G401 (cell line): Measurements from ENCODE around the gene SMG6. TPM values are rescaled to one million over a fixed set of nuclear protein-coding genes. Genes with fewer than 3 reads are reported as not detected.
"Not testable (repeated sequence)": the region's sequence is repeated elsewhere in the genome, so short reads cannot be mapped to it uniquely, and the experiment has no call there.

Experiments
- DNase-seq: peaks from one replicate; pipeline ENCODE4 v3.0.0-alpha.2; 2015; ENCODE audit warnings: low spot score
- in situ Hi-C: cut with HindIII; loops from 2 replicates; pipeline ENCODE4 v1.10.0; 2016; ENCODE audit warnings: low sequenced_read_pairs, mixed read lengths
- total RNA-seq: library from RNA; depleted of rRNA; stranded (reverse); fragments of >200 nt; shearing (Covaris generic); gene quantifications from 2 replicates; pipeline ENCODE4 v1.2.3, GENCODE V29; 2014; rRNA removed

The SMG6 gene
- 13.3 and 17.6 TPM in 2 replicates for total RNA-seq

DNA sequence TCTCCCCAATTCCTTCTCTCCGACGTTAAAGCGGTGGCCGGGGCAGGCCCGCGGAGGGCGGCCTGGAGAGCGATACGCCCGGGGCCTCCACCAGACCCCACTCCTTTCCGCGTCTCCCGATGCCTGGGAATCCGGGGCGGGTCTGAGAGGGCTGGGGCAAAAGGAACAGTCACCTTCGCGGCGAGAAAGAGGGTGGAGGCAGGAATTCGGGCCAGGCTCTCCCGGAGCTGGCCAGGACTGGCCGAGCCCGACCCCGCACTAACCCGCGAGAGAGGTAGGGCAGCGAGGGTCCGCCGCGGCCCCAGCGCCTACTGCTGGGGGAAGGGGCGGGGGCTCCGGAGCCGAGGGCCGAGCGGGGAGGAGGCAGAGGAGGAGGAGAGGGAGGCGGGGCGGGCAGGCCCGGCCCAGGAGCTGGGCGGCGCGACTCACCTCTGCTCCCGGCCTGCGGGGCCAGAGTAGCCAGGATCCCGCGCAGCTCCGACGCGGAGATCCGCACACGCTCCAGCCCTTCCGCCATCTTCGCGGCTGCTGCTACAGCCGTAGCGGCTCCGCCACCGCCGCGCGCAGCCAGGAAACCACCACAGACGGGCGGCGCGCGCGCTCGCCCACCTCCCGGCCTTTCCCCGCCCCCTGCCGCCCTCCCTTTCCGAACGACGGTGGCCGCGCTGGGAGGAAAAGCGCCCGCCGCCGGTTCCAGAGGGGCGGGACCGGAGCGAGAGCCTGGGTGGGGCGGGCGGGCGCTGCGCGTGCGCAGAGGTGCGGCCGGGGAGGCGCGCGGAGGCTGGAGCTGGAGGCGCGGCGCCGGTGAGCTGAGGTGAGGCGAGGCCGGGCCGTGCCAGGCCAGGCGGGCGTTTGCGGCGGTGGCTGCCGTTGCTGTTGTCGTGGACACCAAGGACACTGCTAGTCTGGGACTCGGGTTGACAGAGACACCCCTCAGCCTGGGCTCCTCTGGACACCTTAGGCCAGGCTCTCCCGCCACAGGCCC, at the start of gene SMG6, which contains the start of gene SRR:
Gene SMG6, minus strand, starts transcription at position 582 of the 985 bp plus-strand sequence. Its CDS starts 65 bp downstream, at position 517.
Gene SRR, plus strand, starts transcription at position 747 of the 985 bp plus-strand sequence. CDS start 11,611 bp downstream, outside the sequence.
- DNase-seq: peak; percentile 86
- in situ Hi-C loops: no loop called here

DNA sequence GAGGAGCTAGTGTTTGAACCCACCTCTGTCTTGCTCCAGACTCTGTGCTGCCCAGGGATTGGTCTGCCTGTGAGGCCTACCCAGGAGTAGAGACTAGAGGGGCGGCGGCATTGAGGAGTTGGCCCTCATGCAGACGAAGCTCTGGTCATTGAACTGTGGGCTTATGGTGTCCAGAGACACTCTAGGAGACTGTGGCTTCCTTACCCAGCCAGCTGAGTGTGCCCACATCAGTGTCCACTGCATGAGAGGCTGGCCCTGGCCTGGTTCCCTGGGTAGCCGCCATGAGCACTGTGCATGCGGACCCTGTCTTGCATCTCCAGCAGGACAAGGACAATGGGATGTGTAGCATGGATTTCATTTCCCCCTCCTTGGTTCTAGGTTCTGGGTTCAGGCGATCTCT, 47.7 kb upstream of the SMG6 start:
- no peak for DNase-seq
- in situ Hi-C loops: no loop called here

DNA sequence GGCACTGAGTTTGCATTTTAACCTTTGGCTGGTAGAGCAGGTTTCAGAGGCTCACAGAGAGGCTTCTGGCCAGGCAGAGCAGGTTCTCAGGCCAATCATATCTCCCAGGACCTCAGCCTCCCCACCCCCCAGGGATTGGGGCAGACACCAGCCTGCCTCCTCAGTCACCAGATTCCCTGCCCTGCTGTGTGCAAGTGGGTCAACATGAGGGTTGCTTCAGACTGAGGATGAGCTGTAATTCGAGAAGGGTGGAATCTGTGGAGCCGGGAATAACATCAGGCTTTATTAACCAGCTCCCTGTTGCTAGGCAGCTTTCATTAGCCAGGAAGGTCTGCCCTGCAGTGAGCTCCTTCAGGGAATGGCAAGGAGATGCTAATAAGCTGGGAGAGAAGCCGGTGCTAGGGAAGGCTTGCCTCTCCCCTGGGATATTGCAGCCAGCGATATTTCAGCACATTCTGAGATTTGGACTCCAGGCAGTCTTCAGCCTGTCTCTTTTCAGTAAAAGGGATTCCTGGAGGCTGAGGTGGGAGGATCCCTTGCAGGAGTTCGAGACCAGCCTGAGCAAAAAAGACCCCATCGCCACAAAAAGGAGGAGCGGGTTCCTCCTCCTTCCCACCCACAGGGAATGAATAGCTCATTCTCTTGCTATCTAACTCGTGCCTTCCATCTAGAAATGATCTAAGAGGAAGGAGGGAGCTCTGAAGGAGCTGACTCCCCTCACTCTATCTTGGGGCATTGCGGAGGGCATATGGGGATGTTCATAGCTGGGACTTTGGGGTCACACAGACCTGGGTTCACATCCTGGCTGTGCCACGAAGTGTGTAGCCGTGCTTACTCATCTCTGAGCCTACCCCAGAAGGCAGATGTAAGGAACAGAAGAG, 44.5 kb upstream of the SMG6 start:
- DNase-seq: peak; percentile 53
- in situ Hi-C loops: no loop called here

DNA sequence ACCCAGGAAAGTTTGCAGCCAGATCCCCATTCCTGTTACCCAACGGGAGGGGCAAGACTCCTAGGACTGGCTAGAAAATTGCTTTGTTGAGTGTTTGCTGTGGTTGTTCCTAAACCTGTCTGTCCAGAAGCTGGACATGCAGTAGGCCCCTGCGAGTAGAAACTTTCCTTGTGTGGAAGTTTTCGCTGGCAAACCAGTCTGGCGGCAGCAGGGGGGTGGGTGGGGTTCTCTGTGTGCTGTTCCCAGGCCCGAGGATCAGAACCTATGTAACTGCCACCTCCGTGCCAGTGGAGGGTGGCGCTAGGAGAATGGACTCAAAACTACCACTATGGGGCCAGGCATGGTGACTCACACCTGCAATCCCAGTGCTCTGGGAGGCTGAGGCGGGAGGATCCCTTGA, 42.9 kb upstream of the SMG6 start:
- no peak for DNase-seq
- in situ Hi-C loops: no loop called here

DNA sequence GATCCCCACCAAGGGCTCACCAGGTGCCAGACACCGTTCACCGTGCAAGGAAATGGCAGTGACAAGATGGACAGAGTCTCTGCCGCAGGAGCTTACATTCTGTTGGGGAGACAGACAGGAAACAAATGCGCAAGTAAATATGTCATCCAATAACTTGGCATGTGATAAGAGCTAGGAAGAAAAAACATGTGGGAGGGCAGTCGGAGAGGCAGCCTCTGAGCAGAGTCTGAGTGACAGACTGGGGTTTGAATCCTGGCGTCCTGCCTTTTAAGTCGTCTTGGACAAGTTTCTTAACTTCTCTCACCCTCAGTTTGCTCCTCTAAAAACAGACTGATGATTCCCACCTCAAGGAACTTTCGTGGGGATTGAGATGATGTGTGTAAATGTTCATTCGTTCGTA, 40.9 kb upstream of the SMG6 start:
- in situ Hi-C loops: no loop called here
- no peak for DNase-seq

DNA sequence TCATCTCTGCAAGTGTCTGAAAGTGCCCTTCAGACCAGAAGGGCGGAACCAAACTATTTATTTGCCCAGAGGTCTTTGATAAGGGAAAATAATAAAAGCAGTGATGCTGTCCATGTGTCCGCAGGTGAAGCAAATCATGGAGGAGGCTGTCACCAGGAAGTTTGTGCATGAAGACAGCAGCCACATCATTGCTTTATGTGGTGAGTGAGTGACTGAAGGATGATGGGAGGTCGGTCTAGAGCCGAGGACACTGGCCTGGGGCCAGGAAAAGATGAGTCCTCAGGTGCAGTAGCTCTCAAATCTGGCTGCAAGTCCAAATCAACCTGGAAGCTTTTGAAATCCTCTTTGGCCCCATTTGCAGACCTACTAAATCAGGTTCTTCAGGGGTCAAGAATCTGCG, 39.8 kb upstream of the SMG6 start:
- DNase-seq: no peak
- in situ Hi-C loops: no loop called here

DNA sequence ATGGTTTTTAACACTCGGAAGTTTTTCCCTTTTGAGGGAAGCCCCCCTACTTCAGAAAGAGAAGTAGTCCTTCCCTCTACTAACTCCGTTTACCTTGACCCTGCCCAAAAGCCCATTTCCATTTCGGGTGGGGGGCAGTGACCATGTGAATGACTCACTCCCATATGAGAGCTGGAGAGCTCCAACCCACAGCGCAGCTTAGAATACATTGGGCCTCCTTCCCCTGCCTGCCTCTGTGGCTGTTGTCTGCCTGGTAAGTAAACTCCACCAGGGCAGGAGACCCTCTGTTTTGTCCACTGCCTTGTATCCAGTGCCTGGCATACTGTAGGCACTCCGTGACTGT, 34.7 kb upstream of the SMG6 start:
- in situ Hi-C loops: no loop called here
- DNase-seq: peak; percentile 36

DNA sequence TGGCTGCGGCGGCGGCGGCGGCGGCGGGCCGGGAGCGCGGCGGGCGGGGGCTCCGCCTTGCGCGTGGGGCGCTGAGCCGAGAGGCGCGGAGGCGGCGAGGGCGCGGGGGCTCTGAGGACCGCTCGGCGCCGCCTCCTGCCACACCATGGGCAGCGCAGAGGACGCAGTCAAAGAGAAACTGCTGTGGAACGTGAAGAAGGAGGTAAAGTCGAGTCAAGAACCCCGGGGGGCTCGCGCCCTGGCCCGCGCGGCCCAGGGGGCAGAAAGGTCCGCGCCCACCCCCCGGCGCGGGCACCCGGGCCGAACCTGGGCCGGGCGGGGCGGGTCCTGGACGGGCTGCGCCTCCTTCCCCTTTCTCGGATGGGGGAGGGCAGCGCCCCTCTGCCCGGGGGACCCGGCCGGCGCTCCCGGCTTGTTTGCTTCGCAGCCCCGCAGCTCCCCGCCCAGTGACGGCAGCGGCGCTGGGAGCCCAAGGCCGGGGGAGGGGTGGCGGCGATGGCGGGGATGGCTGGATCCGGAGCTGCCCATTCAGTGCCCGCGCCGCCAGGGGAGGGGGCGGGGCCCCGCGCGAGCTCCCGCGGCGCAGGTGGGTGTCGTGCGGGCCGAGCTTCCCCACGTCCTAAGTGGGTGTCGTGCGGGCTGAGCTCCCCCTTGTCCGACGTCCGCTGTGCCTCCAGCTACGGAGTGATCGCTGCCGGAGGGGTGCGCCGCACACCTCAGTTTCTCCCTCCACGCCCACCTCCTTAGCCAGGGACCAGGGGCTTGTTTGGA, 34.1 kb upstream of the SMG6 start:
- in situ Hi-C loops: no loop called here
- DNase-seq: peak; percentile 51

DNA sequence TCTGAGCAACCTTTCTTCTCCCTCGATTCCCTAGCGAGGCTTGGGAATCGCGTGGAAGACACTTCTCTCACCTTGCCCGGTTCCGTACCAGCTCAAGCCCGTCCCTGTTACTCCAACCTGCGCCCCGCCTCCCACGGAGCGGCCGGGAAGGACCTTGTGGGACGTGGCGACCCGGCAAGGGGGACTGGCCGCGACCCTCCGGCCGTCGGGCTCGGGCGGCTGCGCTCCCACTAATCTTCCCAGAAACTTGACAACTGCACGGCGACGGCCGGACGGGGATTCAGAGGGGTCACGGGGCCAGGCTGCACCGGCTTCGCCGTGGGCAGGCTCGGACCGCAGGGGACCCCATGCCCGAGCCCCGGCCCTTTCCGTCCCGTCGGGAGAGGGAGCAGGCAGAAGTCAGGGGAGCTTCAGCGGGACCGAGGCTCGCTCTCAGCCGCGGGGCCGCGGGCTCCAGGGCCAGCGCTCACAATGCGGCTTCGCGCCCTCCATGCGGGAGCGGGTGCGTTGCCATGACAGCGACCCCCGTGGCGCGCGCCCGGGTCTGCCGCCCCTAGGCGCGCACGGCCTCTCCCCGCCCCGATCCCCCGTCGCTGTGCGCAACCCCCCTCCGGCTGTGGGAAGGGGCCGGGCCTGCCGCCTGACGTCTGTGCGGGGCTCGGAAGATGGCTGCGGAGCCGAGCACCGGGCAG, 33.4 kb upstream of the SMG6 start, which contains the start of gene SGSM2:
Gene SGSM2, plus strand, starts transcription at position 650 of the 692 bp plus-strand sequence. CDS start 188 bp downstream, outside the sequence.
- peak; percentile 40 for DNase-seq
- in situ Hi-C loops: no loop called here

DNA sequence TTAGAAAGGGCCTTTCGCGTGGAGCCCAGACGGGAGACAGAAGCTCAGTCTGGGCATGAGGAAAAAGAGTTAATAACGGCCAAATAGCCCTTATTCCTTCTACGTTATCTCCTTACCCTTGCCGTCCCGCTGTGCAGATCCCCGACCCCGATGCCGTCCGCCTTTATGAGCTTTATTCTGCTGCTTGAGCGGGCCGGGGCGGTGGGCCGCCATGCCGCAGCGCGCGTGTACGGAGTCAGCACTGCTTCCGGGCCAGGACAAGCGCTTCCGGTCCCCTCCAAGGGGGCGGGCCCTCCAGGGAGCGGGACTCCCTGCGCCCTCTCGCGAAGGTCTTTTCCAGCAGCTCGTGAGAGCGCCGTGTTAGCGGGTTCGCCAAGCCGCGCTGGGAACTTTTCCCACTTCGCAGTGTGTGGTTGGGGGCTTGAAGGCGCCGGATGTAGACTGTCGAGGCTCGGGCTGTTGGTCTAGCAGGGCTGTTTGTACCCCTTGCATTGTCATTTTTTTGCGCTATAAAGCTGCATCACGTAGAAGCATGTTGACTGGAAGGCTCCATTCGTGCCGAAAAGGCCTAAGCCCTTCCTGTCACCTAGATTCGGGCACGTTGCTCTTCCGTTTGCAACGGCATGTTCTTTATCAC, 32.7 kb upstream of the SMG6 start, which contains the start of gene TSR1:
Gene TSR1, minus strand, starts transcription at position 243 of the 637 bp plus-strand sequence. Its CDS starts 30 bp downstream, at position 213.
- DNase-seq: peak; percentile 93
- in situ Hi-C loops: no loop called here

DNA sequence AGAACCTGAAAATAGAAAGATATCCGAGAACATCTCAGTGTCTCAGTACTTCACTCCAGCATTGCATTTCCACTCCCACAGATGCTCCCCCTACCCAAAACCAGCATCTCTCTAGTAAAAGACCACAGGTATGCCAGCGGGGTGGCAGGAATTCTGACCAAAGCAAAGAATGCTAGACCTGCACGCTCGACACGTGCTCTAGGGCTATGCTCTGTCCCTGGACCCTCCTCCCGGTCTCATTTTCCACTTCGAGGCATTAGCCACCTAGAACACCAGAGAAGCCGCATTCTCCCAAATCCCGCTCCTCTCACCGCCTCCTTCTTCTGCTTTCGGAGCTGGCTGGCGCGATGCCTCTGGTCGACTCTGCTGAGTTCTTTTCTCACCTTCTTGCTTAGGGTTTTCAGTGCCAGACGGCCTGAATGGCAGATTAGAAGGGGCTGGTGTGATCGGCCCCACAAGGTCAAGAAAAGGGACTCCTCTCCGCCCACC, 32.2 kb upstream of the SMG6 start:
- in situ Hi-C loops: no loop called here
- no peak for DNase-seq

DNA sequence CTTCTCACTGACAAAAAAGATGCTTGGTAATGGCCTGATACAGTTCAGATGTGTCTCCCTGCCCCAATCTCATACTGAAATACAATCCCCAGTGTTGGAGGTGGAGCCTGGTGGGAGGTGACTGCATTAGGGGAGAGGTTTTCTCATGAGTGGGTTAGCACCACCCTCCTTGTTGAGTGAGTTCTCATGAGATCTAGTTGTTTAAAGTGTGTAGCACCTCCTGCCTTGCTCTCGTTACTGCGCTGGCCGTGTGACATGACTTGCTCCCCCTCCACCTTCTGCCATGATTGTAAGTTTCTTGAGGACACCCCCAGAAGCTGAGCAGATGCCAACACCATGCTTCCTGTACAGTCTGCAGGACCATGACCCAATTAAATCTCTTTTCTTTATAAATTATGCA, 27.7 kb upstream of the SMG6 start:
- in situ Hi-C loops: no loop called here

DNA sequence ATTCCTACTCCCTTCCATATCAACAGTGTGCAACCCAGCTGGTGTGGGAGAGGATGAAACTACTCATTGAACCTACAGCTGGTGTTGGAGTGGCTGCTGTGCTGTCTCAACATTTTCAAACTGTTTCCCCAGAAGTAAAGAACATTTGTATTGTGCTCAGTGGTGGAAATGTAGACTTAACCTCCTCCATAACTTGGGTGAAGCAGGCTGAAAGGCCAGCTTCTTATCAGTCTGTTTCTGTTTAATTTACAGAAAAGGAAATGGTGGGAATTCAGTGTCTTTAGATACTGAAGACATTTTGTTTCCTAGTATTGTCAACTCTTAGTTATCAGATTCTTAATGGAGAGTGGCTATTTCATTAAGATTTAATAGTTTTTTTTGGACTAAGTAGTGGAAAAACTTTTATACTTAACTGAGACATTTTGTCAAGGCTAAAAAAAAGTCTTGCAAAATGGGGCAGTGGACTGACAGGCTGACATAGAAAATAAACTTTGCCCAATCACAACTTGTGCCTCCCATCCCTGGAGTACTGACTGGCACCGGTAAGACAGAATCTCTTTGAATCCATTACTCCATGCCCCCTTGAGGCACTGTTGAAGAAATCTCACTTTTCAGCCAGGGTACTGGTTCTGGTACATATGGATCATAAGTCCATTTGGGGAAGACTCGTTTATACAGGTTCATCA, 20.2 kb upstream of the SMG6 start:
- no peak for DNase-seq
- in situ Hi-C loops: no loop called here

More for the DNA sequence above, 27.7 kb upstream of the SMG6 start:
- no peak for DNase-seq

DNA sequence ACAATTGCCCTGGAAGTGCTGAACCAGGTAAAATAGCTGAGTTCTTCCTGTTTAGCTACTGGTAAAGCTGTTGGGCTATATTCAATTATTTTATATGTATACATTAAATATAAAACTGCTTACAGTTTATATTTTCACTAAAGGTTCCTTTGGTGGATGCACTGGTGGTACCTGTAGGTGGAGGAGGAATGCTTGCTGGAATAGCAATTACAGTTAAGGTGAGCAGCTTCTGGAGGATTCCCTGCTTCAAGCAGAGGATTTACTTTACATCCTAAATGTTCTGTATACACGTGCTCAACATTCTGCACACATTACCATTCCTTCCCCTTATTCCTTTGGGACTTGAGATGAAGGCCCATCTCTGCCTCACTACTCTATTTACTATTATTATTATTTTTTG, 17.8 kb upstream of the SMG6 start:
- no peak for DNase-seq
- in situ Hi-C loops: no loop called here

DNA sequence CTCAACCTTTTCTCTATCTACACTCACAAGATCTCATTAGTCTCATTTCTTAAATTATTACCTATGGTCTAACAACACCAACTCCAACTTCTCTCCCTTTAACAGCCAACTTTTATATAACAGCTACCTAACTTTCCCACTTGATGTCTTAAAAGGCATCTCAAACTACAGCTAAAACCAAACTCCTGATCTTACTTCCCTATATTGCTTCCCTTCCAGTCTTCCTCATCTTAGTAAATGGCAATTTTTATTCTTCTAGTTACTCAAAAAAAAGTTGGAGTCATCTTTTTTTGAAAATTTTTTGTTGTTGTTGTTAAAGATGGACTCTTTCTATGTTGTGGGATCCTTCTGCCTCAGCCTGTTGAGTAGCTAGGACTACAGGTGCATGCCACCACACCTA, 15.5 kb upstream of the SMG6 start:
- in situ Hi-C loops: no loop called here
- DNase-seq: no peak

DNA sequence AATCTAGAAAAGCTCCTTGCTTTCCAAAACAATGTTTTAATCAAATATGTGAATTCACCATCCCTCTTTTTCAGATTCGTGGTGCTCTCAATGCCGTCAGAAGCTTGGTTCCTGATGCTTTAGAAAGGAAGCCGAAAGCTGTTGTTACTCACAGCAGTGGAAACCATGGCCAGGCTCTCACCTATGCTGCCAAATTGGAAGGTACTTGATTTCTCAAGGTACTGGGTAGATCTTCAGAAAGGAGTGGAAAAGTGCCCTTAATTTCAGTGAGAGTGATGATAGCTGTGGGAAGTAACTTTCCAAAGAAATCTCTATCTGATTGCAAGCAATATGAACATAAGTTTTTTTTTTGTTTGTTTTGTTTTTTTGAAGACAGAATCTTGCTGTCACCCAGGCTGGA, 14.2 kb upstream of the SMG6 start:
- in situ Hi-C loops: no loop called here

DNA sequence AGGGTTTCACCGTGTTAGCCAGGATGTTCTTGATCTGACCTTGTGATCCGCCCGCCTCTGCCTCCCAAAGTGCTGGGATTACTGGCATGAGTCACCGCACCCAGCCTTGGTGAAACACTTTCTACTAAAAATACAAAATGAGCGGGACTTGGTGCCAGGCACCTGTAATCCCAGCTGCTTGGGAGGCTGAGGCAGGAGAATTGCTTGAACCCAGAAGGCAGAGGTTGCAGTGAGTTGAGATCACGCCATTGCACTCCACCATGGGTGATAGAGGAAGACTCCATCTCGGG, 13.3 kb upstream of the SMG6 start:
- in situ Hi-C loops, DNase-seq: not testable (repeated sequence)

More for the DNA sequence above, 14.2 kb upstream of the SMG6 start:
- no peak for DNase-seq
